Right lobe of liver (tissue), 6 donors: ENCODE measurements around the gene SAXO2. TPM values are rescaled to one million over a fixed set of nuclear protein-coding genes. Genes with fewer than 3 reads are reported as not detected.
"Not testable (repeated sequence)": the region's sequence is repeated elsewhere in the genome, so short reads cannot be mapped to it uniquely, and the experiment has no call there.

Source experiments
- ATAC-seq, 4 donors: fragments of 200-7000 bp; cut with Tn5 transposase; one replicate each; pipeline ENCODE4 v1.9.1; 2020; ENCODE audit warnings: mild to moderate bottlenecking in 4 of 4, moderate library complexity in 4 of 4
- DNase-seq, 3 donors: peaks; one replicate each; pipeline ENCODE4 v3.0.0-alpha.2; 2020
- H3K27ac ChIP-seq, 3 donors: fragments of 200-600 bp; one replicate each; pipeline ENCODE4 v1.8.0; 2022
- H3K27me3 ChIP-seq, 2 donors: fragments of 200-600 bp; one replicate each; pipeline ENCODE4 v1.8.0; 2022
- H3K36me3 ChIP-seq, 4 donors: fragments of 200-600 bp; sonication (generic) in 1 of 4; one replicate each; pipeline versions ENCODE4 v1.5.1 to v1.8.0; 2017 to 2022; ENCODE audit warnings: control low read depth in 1 of 4
- H3K4me1 ChIP-seq, 4 donors: fragments of 200-600 bp; sonication (generic) in 1 of 4; one replicate each; pipeline versions ENCODE4 v1.5.1 to v1.8.0; 2017 to 2022; ENCODE audit warnings: control low read depth in 1 of 4
- H3K4me3 ChIP-seq, 3 donors: fragments of 200-600 bp; one replicate each; pipeline ENCODE4 v1.8.0; 2022
- H3K9me3 ChIP-seq, 4 donors: fragments of 200-600 bp; sonication (generic) in 1 of 4; one replicate each; pipeline versions ENCODE4 v1.5.1 to v1.8.0; 2017 to 2022; ENCODE audit warnings: control low read depth in 1 of 4
- CTCF ChIP-seq, 4 donors: fragments of 200-600 bp in 3 of 4; fragments of 450-650 bp in 1 of 4; IDR thresholded peaks; one replicate each; pipeline versions ENCODE4 v1.5.1 to v1.8.0; 2016 to 2022; ENCODE audit warnings: antibody characterized with exemption in 4 of 4, mild to moderate bottlenecking in 2 of 4
- POLR2A ChIP-seq: fragments of 450-650 bp; IDR thresholded peaks from one replicate; pipeline ENCODE4 v1.6.1; 2017; ENCODE audit warnings: antibody characterized with exemption, mild to moderate bottlenecking
- whole genome bisulfite sequencing: methylation state at CpG from one replicate; pipeline ENCODE4 v1.1.6; 2018; ENCODE audit warnings: low coverage, low lambda C conversion rate; ENCODE audit not compliant: insufficient coverage; ENCODE audit errors: missing lambda C conversion rate; 5-methylcytosine and 5-hydroxymethylcytosine counted together
- intact Hi-C, 2 donors: fragments of 100-400 bp; cut with DNase I; formaldehyde crosslinking; loops; one replicate each; pipeline versions ENCODE4 v1.11.2 to v1.14.1; 2022
- total RNA-seq, 6 experiments: library from RNA; depleted of rRNA in 2 of 6; stranded (reverse); fragments of >200 nt in 2 of 6; fragmentation: NEBNext Ultra II Directional in 3 of 6; extraction: Animal tissue kit (Norgen Biotek cat#: 25700) in 3 of 6; gene quantifications; one replicate each; pipeline versions ENCODE4 v1.1.0 to v1.2.4, GENCODE V29; 2016 to 2023
- donor health status: DM: no; HTN: yes; CAD: no.
- donor health status: DM: no; HTN: no; CAD: no.
- donor health status: DM: no; HTN: no; CAD: no.
- donor health status: DM: no; HTN: yes; CAD: no.
- donor health status: DM: no; HTN: yes; CAD: no.

SAXO2 gene
- total RNA-seq, 6 experiments from 2014 or later: 0.06 to 1.1 (median 0.26) TPM; not detected in 1

DNA sequence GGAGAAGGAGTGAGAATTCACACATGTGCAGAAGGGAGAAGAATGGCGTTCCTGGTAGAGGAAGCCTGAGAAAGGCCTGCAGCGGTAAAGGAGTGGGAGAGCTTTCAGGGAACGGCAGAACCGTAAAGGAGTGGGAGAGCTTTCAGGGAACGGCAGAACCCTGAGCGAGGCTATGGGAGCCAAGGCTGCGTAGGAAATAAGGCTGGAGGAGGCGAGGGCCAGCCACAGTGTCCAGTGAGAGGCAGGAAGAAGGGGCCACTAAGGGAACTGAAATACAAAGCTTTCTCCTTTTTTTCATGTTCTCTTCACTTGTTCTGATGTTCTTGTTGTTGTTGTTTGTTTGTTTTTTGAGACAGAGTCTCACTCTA lies 45.1 kb downstream of the SAXO2 start:
- no peak overlapping the region for H3K4me3 ChIP-seq
- TF ChIP-seq POLR2A (no peak), CTCF (IDR thresholded peaks at IDR 0.05) (no peak)
- intact Hi-C loops: no loop called here
- no peaks in the 10 kb centered on the region for H3K4me1 ChIP-seq
- H3K9me3 ChIP-seq: no peaks in the 10 kb centered on the region
- no peaks in the 10 kb centered on the region for H3K27me3 ChIP-seq
- no peaks in the 10 kb centered on the region for H3K36me3 ChIP-seq
- no peak overlapping the region for H3K27ac ChIP-seq
- DNase-seq (no peak), ATAC-seq (no peak)
- no CpG with 5 or more reads among the region's 8 CpGs for WGBS

GRCh38 chr15:82309802-82310201 lies 47.2 kb downstream of the SAXO2 start:
- no peaks in the 10 kb centered on the region for H3K9me3 ChIP-seq
- ATAC-seq: no peak
- no peak overlapping the region for H3K27ac ChIP-seq
- H3K36me3 ChIP-seq: no peaks in the 10 kb centered on the region
- no peak for TF ChIP-seq POLR2A
- TF ChIP-seq CTCF (IDR thresholded peaks at IDR 0.05): no peak
- intact Hi-C loops: no loop called here
- H3K4me3 ChIP-seq: no peak overlapping the region
- H3K27me3 ChIP-seq: no peaks in the 10 kb centered on the region
- 29% methylated on average over 2 of the region's 2 CpGs for WGBS
- DNase-seq: no peak
- H3K4me1 ChIP-seq: no peaks in the 10 kb centered on the region

GRCh38 chr15:82311321-82311720 lies 48.7 kb downstream of the SAXO2 start:
- WGBS: 65% methylated on average over 5 of the region's 5 CpGs
- H3K27me3 ChIP-seq, ATAC-seq, H3K36me3 ChIP-seq, H3K27ac ChIP-seq, H3K4me1 ChIP-seq, DNase-seq, H3K9me3 ChIP-seq, intact Hi-C loops, H3K4me3 ChIP-seq: not testable (repeated sequence)

DNA sequence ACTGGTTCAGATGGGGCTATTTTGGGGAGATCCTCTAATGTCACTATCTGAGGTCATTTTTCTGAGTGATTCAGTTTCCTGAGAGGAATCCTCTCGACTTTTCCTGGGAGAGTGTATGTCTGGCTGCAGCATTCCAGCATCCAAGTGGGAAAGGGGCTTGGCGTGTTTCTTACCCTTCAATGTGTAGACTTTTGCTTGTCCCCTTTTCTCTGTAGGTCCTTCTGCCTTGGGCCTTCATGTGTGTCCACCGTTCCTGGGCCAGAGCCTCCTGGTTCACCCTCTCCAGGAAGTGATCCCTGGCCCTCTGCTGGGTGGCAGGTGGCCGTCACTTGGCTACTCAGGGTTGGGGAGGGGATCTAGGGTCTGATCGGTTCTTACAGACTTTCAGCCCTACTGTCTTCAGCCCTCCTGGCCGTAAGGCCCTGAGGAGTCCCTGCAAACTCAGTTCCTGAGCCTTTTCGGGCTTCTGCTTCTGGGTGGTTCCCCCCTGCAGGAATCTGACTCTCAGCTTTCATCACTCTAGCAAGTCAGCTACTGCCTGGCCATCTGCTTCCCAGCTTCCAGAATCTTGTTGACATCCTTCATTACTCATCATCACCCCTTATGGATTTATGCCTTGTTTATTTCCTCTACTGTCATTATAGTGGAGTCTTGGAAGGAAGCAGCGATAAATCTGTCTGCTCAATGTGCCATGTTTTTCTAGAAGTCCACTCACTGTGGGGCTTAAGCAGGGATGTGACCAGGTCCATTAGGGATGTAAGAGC lies 50.1 kb downstream of the SAXO2 start:
- no peaks in the 10 kb centered on the region for H3K27me3 ChIP-seq
- intact Hi-C loops: no loop called here
- H3K4me1 ChIP-seq: no peaks in the 10 kb centered on the region
- TF ChIP-seq CTCF (IDR thresholded peaks at IDR 0.05) (no peak), POLR2A (no peak)
- H3K27ac ChIP-seq: no peak overlapping the region
- WGBS: 40% methylated on average over 5 of the region's 8 CpGs
- ATAC-seq: no peak
- H3K9me3 ChIP-seq: no peaks in the 10 kb centered on the region
- DNase-seq: no peak
- H3K4me3 ChIP-seq: no peak overlapping the region
- H3K36me3 ChIP-seq: no peaks in the 10 kb centered on the region

- no peak overlapping the region for H3K4me3 ChIP-seq
- H3K27me3 ChIP-seq: no peaks in the 10 kb centered on the region
- WGBS: no CpG with 5 or more reads among the region's 2 CpGs
- intact Hi-C loops: no loop called here
- no peaks in the 10 kb centered on the region for H3K9me3 ChIP-seq
- no peak overlapping the region for H3K27ac ChIP-seq
- TF ChIP-seq CTCF (IDR thresholded peaks at IDR 0.05) (no peak), POLR2A (no peak)
- ATAC-seq: no peak
- no peaks in the 10 kb centered on the region for H3K36me3 ChIP-seq
- peak in 1 of 3 donors; percentile 12 for DNase-seq
- H3K4me1 ChIP-seq: no peaks in the 10 kb centered on the region
These were observed 50.8 kb downstream of the SAXO2 start for GRCh38 chr15:82313446-82313845.

GRCh38 chr15:82313951-82314768 lies 51.5 kb downstream of the SAXO2 start:
- H3K4me3 ChIP-seq, H3K36me3 ChIP-seq, H3K27ac ChIP-seq, ATAC-seq, H3K4me1 ChIP-seq, intact Hi-C loops, H3K27me3 ChIP-seq, H3K9me3 ChIP-seq: not testable (repeated sequence)
- no CpG with 5 or more reads among the region's 21 CpGs for WGBS
- DNase-seq: peak in 1 of 3 donors; percentile 23
